Measurements from ENCODE around the gene ATF6. TPM values are rescaled to one million over a fixed set of nuclear protein-coding genes. Genes with fewer than 3 reads are reported as not detected.

ATF6 gene
- total RNA-seq, 1 experiment from 2014 or later: 20.9 TPM

DNA sequence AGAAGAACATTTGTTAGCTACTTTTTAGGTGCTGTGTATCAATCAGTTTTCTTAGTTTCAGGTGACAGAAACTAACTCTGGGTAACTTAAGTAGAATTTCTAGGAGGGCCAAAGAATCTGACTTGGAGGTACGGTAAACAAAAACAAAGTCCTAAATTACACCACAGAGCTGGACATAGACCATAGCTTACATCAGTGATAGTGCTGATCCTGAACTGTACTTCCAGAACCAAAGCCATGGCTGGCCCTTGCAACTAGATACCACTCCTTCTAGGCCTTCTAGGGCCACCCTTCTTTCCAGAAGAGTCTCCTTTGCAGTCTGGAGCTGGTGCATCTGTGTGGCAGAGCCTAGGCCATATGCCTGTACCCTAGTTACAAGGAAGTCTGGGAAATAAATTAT is 163.0 kb downstream of the ATF6 start (continued):
- TF ChIP-seq, protein P1, sequence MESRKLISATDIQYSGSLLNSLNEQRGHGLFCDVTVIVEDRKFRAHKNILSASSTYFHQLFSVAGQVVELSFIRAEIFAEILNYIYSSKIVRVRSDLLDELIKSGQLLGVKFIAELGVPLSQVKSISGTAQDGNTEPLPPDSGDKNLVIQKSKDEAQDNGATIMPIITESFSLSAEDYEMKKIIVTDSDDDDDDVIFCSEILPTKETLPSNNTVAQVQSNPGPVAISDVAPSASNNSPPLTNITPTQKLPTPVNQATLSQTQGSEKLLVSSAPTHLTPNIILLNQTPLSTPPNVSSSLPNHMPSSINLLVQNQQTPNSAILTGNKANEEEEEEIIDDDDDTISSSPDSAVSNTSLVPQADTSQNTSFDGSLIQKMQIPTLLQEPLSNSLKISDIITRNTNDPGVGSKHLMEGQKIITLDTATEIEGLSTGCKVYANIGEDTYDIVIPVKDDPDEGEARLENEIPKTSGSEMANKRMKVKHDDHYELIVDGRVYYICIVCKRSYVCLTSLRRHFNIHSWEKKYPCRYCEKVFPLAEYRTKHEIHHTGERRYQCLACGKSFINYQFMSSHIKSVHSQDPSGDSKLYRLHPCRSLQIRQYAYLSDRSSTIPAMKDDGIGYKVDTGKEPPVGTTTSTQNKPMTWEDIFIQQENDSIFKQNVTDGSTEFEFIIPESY (IDR thresholded peaks at IDR 0.05; ENCODE audit: extremely low read depth, insufficient replicate concordance, low read length): no peak
- TF ChIP-seq ZFX (IDR thresholded peaks at IDR 0.05) (no peak), FOSL1 (IDR thresholded peaks at IDR 0.05; ENCODE audit: low read depth) (no peak), RAD21 (IDR thresholded peaks at IDR 0.05; ENCODE audit: low read depth) (no peak), ZNF274 (IDR thresholded peaks at IDR 0.05; ENCODE audit: low read depth, low read length) (no peak), CBX3 (IDR thresholded peaks at IDR 0.05; ENCODE audit: low read depth) (no peak), SRF (IDR thresholded peaks at IDR 0.05; ENCODE audit: low read depth) (no peak)

DNA sequence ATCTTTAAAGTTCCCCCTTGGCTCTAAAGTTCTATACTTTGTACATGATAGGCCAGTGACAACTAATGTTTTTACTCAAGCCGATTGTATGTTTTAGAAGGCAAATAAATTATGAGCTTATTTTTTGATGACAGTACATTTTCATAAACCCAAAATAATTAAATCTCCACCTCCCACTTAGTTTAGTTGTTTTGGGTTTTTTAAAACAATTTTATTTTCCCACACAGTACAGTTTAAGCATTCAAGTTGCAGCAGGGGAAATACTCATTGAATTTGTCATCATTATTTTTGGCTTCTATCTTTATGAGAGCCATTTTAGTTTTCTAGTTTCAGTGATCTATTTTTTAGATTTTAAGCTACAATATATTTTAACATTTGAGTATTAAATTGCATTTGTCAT is 163.9 kb downstream of the ATF6 start:
- no peak overlapping the region for H3K9ac ChIP-seq (ENCODE audit: low read length)
- H3K4me3 ChIP-seq (replicated peaks in 1 of 2; ENCODE audit: low read depth in 1 of 2, low read length in 2 of 2): no peak overlapping the region
- no peaks in the 10 kb centered on the region for H3K9me3 ChIP-seq (ENCODE audit: control insufficient read depth in 1 of 2, insufficient read depth in 1 of 2, low read depth in 1 of 2, low read length in 2 of 2)
- POLR2A ChIA-PET: interaction anchor here (0.6 kb wide), 1 partner anchor 751 kb away, joined by 3 read pairs; no protein-coding TSS in a partner anchor
- intact Hi-C loops (cut with micrococcal nuclease): no loop called here
- H3K9me2 ChIP-seq (ENCODE audit: insufficient read depth): no peaks in the 10 kb centered on the region
- H4K20me1 ChIP-seq (ENCODE audit: insufficient read depth): no peaks in the 10 kb centered on the region
- DNase-seq (ENCODE audit: low read depth, low spot score): no peak
- no peak overlapping the region for H3K4me2 ChIP-seq (ENCODE audit: low read length)
- H3K4me1 ChIP-seq (ENCODE audit: control insufficient read depth in 1 of 2, insufficient read depth in 2 of 2, low read length in 2 of 2): no peaks in the 10 kb centered on the region
- H3K36me3 ChIP-seq (ENCODE audit: control insufficient read depth in 1 of 2, insufficient read depth in 2 of 2, low read length in 2 of 2): no peaks in the 10 kb centered on the region
- TF ChIP-seq POLR2A (IDR thresholded peaks at IDR 0.05; ENCODE audit: borderline replicate concordance, extremely low read depth, insufficient read depth, insufficient read length) (no peak), JUND (IDR thresholded peaks at IDR 0.05) (no peak), EGR1 (IDR thresholded peaks at IDR 0.05; ENCODE audit: low read depth) (no peak), RAD21 (IDR thresholded peaks at IDR 0.05; ENCODE audit: low read depth) (no peak), POLR2AphosphoS5 (IDR thresholded peaks at IDR 0.05; ENCODE audit: low read depth, low read length) (no peak), CEBPB (IDR thresholded peaks at IDR 0.05; ENCODE audit: low read depth) (no peak), YY1 (IDR thresholded peaks at IDR 0.05; ENCODE audit: extremely low read depth, insufficient replicate concordance, low read depth, low read length) (no peak), EZH2 (IDR thresholded peaks at IDR 0.05) (no peak), ZNF274 (IDR thresholded peaks at IDR 0.05; ENCODE audit: low read depth, low read length) (no peak)
- TF ChIP-seq, protein P2, sequence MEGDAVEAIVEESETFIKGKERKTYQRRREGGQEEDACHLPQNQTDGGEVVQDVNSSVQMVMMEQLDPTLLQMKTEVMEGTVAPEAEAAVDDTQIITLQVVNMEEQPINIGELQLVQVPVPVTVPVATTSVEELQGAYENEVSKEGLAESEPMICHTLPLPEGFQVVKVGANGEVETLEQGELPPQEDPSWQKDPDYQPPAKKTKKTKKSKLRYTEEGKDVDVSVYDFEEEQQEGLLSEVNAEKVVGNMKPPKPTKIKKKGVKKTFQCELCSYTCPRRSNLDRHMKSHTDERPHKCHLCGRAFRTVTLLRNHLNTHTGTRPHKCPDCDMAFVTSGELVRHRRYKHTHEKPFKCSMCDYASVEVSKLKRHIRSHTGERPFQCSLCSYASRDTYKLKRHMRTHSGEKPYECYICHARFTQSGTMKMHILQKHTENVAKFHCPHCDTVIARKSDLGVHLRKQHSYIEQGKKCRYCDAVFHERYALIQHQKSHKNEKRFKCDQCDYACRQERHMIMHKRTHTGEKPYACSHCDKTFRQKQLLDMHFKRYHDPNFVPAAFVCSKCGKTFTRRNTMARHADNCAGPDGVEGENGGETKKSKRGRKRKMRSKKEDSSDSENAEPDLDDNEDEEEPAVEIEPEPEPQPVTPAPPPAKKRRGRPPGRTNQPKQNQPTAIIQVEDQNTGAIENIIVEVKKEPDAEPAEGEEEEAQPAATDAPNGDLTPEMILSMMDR (IDR thresholded peaks at IDR 0.05 in 2 of 3, conservative IDR thresholded peaks at IDR 0.05 in 1 of 3; ENCODE audit: borderline replicate concordance in 1 of 3, insufficient read depth in 1 of 3, low read depth in 2 of 3, low read length in 2 of 3): no peak
- TF ChIP-seq, protein P3, sequence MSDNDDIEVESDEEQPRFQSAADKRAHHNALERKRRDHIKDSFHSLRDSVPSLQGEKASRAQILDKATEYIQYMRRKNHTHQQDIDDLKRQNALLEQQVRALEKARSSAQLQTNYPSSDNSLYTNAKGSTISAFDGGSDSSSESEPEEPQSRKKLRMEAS (IDR thresholded peaks at IDR 0.05): no peak
- TF ChIP-seq, protein P4, sequence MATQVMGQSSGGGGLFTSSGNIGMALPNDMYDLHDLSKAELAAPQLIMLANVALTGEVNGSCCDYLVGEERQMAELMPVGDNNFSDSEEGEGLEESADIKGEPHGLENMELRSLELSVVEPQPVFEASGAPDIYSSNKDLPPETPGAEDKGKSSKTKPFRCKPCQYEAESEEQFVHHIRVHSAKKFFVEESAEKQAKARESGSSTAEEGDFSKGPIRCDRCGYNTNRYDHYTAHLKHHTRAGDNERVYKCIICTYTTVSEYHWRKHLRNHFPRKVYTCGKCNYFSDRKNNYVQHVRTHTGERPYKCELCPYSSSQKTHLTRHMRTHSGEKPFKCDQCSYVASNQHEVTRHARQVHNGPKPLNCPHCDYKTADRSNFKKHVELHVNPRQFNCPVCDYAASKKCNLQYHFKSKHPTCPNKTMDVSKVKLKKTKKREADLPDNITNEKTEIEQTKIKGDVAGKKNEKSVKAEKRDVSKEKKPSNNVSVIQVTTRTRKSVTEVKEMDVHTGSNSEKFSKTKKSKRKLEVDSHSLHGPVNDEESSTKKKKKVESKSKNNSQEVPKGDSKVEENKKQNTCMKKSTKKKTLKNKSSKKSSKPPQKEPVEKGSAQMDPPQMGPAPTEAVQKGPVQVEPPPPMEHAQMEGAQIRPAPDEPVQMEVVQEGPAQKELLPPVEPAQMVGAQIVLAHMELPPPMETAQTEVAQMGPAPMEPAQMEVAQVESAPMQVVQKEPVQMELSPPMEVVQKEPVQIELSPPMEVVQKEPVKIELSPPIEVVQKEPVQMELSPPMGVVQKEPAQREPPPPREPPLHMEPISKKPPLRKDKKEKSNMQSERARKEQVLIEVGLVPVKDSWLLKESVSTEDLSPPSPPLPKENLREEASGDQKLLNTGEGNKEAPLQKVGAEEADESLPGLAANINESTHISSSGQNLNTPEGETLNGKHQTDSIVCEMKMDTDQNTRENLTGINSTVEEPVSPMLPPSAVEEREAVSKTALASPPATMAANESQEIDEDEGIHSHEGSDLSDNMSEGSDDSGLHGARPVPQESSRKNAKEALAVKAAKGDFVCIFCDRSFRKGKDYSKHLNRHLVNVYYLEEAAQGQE (IDR thresholded peaks at IDR 0.05; ENCODE audit: low read depth): no peak
- CTCF ChIA-PET: no interaction called here
- H3K27ac ChIP-seq (ENCODE audit: low read depth, low read length): no peak overlapping the region
- no peak for ATAC-seq
- H2AFZ ChIP-seq (ENCODE audit: low read depth, low read length, poor library complexity, severe bottlenecking): no peak overlapping the region
- RAD21 ChIA-PET (ENCODE audit: low non-redundant PET in 1 of 2, low total read pairs in 2 of 2, uncharacterized antibody in 2 of 2, unreplicated experiment in 2 of 2): no interaction called here
- H3K79me2 ChIP-seq (ENCODE audit: insufficient read depth, low read length): no peaks in the 10 kb centered on the region
- no TSS peak for BruUV-seq (replicated peaks)
- H3K27me3 ChIP-seq (ENCODE audit: insufficient read depth, low read length): no peaks in the 10 kb centered on the region

Measured in HCT116 (cell line).